ENCODE data around the gene SMARCA1. TPM values are rescaled to one million over a fixed set of nuclear protein-coding genes. Genes with fewer than 3 reads are reported as not detected.
A peak's percentile ranks its signal among the peaks of the same experiment; 100 is the strongest.

The SMARCA1 gene
- total RNA-seq, 1 donor from 2014 or later: 38.9 TPM

DNA sequence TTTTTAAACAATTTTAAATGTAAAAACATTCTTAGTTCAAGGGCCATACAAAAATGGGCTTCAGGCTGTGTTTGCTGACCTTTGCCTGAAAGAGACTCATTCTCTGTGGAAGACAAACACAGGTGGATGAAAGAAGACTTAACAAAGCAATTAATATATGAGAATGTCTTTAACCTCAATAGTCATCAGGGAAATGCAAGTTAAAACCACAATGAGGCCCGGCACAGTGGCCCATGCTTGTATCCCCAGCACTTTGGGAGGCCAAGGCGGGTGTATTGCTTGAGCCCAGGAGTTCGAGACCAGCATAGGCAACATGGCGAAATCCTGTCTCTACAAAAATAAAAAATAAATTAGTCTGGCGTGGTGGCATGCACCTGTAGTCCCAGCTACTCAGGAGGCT lies 7.1 kb upstream of the SMARCA1 start:
- H3K4me3 ChIP-seq (ENCODE audit: low read depth, low read length): no peak overlapping the region
- no peak for DNase-seq (ENCODE audit: low read depth)
- TF ChIP-seq, protein P1, sequence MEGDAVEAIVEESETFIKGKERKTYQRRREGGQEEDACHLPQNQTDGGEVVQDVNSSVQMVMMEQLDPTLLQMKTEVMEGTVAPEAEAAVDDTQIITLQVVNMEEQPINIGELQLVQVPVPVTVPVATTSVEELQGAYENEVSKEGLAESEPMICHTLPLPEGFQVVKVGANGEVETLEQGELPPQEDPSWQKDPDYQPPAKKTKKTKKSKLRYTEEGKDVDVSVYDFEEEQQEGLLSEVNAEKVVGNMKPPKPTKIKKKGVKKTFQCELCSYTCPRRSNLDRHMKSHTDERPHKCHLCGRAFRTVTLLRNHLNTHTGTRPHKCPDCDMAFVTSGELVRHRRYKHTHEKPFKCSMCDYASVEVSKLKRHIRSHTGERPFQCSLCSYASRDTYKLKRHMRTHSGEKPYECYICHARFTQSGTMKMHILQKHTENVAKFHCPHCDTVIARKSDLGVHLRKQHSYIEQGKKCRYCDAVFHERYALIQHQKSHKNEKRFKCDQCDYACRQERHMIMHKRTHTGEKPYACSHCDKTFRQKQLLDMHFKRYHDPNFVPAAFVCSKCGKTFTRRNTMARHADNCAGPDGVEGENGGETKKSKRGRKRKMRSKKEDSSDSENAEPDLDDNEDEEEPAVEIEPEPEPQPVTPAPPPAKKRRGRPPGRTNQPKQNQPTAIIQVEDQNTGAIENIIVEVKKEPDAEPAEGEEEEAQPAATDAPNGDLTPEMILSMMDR (conservative IDR thresholded peaks at IDR 0.05; ENCODE audit: low read depth, low read length): no peak

DNA sequence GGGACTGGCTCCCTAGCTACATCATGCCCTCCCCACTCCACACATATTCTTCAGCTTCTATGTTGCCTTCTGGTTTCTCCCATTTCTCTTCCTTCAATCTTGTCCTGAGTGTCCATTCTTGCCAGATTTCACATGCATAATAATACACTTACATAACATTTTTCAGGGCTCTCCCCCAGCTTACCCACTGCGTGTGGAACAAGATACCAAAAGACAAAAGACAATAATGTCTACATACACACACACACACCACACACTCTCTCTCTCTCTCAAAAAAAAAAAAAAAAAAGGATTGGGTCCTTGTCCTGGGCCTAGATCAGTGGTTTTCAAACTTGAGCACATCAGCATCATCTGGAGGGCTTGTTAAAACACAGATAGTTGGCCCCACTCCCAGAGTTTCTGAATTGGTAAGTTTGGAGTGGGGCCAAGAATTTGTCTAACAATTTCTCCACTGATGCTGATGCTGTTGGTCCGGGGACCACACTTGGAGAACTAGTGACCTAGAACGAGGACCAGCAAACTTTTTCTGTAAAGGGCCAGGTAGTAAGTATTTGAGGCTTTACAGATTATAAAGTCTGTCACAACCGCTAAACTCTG lies 6.5 kb upstream of the SMARCA1 start:
- TF ChIP-seq, protein P1 (conservative IDR thresholded peaks at IDR 0.05; ENCODE audit: low read depth, low read length): no peak
- no peak for DNase-seq (ENCODE audit: low read depth)
- no peak overlapping the region for H3K4me3 ChIP-seq (ENCODE audit: low read depth, low read length)

DNA sequence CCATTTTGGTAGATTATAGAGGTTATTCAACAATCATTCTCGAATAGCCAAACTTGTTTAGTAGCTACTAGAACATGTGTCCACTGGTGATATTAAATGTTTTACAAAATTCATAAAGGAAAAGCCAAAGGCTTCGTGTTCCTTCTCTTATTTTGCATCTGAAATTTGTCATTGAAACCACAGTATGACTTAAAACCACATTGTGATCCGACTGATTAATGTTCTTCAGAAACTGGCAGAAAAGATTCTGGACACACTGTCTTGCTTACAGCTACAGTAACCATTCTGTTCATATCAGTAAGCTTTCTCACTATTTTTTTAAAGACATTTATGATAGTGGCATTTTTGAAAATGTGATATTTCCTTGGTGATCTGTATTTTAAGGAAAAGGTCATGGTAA lies 2.6 kb upstream of the SMARCA1 start:
- TF ChIP-seq, protein P1 (conservative IDR thresholded peaks at IDR 0.05; ENCODE audit: low read depth, low read length): no peak
- no peak overlapping the region for H3K4me3 ChIP-seq (ENCODE audit: low read depth, low read length)
- DNase-seq (ENCODE audit: low read depth): no peak

DNA sequence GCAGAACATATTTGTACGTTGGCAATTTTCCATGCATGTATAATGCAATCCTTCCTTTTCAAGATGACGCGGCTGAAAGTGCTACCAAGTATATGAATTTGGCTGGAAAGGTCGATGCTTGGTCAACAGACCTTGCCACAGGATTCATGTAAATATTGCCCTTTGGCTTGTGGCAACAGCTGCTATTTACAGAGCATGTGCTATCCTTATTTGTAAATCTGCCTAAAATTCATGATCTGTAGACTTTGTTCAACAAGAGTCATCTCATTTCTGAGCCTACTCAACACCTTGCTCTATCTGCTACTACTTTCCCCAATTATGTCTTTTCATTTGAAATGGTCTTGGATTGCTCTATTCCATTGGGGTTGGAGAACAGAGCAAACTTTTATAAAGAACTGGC lies 1.9 kb upstream of the SMARCA1 start:
- no peak for DNase-seq (ENCODE audit: low read depth)
- H3K4me3 ChIP-seq (ENCODE audit: low read depth, low read length): no peak overlapping the region
- TF ChIP-seq, protein P1 (conservative IDR thresholded peaks at IDR 0.05; ENCODE audit: low read depth, low read length): no peak

DNA sequence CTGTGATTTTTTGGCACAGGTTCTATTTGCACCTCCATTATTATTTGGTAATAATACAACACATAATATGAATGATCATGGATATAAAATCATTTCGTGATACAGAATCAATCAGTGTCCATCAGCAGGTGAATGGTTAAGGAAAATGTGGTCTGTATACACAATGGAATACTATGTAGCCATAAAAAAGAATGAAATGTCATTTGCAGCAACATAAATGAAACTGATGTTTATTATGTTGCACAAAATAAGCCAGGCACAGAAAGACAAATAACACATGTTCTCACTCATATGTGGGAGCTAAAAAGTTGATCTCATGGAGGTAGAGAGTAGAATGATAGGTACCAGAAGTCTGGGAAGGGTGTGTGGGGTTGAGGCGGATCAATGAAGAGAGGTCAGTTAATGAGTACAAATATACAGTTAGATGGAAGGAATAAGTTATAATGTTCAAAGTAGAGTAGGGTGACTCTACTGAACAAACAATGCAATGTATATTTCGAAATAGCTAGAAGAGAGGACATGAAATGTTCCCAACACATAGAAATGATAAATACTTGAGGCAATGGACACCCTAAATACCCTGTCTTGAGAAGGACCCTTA lies 1.1 kb upstream of the SMARCA1 start:
- no peak for DNase-seq (ENCODE audit: low read depth)
- no peak overlapping the region for H3K4me3 ChIP-seq (ENCODE audit: low read depth, low read length)

DNA sequence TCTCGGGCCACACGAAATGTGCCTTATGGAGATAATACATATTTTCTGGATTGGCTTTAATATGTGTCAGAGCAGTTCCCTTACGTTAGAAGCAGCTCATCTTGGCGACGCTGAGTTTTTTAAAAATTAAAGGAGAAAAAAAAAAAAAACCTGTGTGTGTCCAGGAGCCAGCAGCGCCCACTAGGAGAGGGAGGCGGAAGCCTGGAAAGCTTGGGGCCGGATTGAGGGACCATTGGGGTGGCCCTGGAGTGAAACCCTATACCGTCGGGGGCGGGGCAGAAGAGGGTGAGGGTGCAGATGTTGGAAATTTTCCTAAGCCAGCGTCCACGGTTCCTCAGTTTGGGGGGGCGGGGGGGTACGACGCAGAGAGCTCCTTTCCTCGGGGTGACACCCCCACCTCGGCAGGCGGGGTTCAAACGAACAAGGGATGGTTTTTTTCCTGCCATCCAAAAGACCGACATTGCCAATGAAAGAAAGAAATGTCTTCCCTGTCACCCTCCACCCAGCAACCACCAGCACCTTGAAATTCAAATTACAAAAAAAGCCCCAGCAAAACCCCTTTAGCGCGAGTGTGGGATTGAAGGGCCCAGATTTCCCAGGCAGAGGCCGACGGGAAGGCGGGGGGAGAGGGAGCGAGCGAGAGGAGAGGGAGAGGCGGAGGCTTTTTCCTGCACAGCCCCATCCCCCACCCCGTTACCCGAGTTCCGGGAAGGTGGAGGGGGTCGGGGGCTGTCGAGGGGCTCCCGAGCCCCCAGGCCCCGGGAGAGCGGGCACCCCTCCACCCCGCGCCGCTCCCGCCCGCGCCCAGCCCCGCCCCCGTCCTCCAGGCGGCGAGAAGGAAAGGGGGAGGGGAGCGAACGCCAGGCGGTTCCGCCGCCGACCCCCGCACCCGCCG lies 859 bp downstream of the SMARCA1 start:
- TF ChIP-seq, protein P1 (conservative IDR thresholded peaks at IDR 0.05; ENCODE audit: low read depth, low read length): no peak
- DNase-seq (ENCODE audit: low read depth): no peak
- peak overlapping the region; percentile 74 for H3K4me3 ChIP-seq (ENCODE audit: low read depth, low read length)

More for the DNA sequence above, 1.1 kb upstream of the SMARCA1 start:
- TF ChIP-seq, protein P1 (conservative IDR thresholded peaks at IDR 0.05; ENCODE audit: low read depth, low read length): no peak

Measured in epithelial cell of proximal tubule (primary cell).